Osteoblast (primary cell): ENCODE data around the gene DLX4. TPM values are rescaled to one million over a fixed set of nuclear protein-coding genes. Genes with fewer than 3 reads are reported as not detected.
A peak's percentile ranks its signal among the peaks of the same experiment; 100 is the strongest.

Experiments
- DNase-seq: peaks from one replicate; pipeline ENCODE4 v3.0.0; 2011; ENCODE audit warnings: low spot score, mixed read lengths; ENCODE audit not compliant: insufficient read length; ENCODE audit errors: missing footprints
- H2AFZ ChIP-seq: 2 replicates; pipeline ENCODE4 v1.6.0; 2011; ENCODE audit warnings: mild to moderate bottlenecking, low read length
- H3K27ac ChIP-seq: 2 replicates; pipeline ENCODE4 v1.5.1; 2011; ENCODE audit warnings: mild to moderate bottlenecking, low read depth, low read length, moderate library complexity
- H3K27me3 ChIP-seq: 2 replicates; pipeline ENCODE4 v1.6.0; 2012; ENCODE audit warnings: mild to moderate bottlenecking, control low read depth, inconsistent platforms, low read length, moderate library complexity; ENCODE audit not compliant: insufficient read depth
- H3K36me3 ChIP-seq: 2 replicates; pipeline ENCODE4 v1.5.1; 2011; ENCODE audit warnings: mild to moderate bottlenecking, low read length, control low read depth, moderate library complexity; ENCODE audit not compliant: insufficient read depth
- H3K4me1 ChIP-seq: 2 replicates; pipeline ENCODE4 v1.5.1; 2011; ENCODE audit warnings: mild to moderate bottlenecking, low read length, control low read depth, moderate library complexity; ENCODE audit not compliant: insufficient read depth
- H3K4me2 ChIP-seq: 2 replicates; pipeline ENCODE4 v1.6.0; 2011; ENCODE audit warnings: mild to moderate bottlenecking, low read length; ENCODE audit not compliant: insufficient read depth
- H3K4me3 ChIP-seq: fragments of 200-600 bp; sonication (generic); 3 replicates; pipeline ENCODE4 v1.5.1; 2012; ENCODE audit warnings: mild to moderate bottlenecking, low read length, inconsistent platforms; ENCODE audit not compliant: insufficient read depth
- H3K79me2 ChIP-seq: 2 replicates; pipeline ENCODE4 v1.6.0; 2012; ENCODE audit warnings: mild to moderate bottlenecking, low read length, control low read depth, inconsistent platforms; ENCODE audit not compliant: insufficient read depth
- H3K9me3 ChIP-seq: 2 replicates; pipeline ENCODE4 v1.5.1; 2011; ENCODE audit warnings: low read depth, low read length, control low read depth
- H4K20me1 ChIP-seq: 2 replicates; pipeline ENCODE4 v1.6.0; 2012; ENCODE audit warnings: mild to moderate bottlenecking, low read length, control low read depth; ENCODE audit not compliant: insufficient read depth
- CTCF ChIP-seq: IDR thresholded peaks from 2 replicates; pipeline ENCODE4 v1.5.1; 2011; ENCODE audit warnings: mild to moderate bottlenecking, low read depth, low read length, moderate library complexity; ENCODE audit errors: extremely low read depth
- total RNA-seq: library from RNA; depleted of rRNA; stranded (reverse); fragments of >200 nt; gene quantifications from 2 replicates; pipeline ENCODE4 v1.2.3, GENCODE V29; 2012

The DLX4 gene
- total RNA-seq, 1 donor: under 0.01 TPM

DNA sequence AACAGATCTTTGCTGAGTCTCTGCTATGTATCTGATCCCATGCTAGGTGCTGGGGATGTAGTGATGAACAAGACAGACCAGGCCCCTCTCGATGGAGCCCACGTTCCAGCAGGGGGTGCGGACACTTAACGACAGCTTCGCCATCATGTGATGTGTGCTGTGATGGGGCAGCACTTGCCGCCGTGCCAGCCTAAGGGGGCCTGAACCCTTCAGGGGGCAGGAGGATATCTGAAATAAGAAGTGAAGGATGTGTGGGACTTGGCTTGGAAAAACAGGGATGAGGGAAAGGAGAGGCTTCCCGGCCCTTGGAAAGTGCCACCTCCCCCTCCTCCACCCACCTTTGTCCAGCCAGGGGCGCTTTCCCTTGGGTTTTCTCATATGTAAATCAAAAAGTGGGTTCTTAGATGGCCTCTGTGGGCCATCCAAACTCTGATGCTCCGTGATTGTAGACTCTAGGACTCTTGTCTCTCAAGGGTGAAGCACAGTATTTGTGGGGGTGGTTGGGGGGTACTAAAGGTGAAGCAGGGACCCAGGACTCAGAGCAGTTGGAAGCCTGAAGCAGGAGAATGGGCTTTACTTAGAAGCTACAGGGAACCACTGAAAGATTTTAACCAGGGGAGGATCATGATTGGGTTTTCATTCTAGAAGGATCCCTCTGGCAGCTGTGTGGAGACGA is 30.0 kb downstream of the DLX4 start:
- Histone ChIP-seq H3K9me3 (no peaks in the 10 kb centered on the region), H3K4me2 (peak overlapping the region; percentile 50), H2AFZ (peak overlapping the region; percentile 43), H3K27ac (no peak overlapping the region), H3K4me1 (peaks cover 23% of the 10 kb centered on the region), H3K27me3 (peaks cover 45% of the 10 kb centered on the region), H4K20me1 (peaks cover 6% of the 10 kb centered on the region), H3K79me2 (peaks cover 12% of the 10 kb centered on the region), H3K4me3 (no peak overlapping the region), H3K36me3 (no peaks in the 10 kb centered on the region)
- peak; percentile 21 for DNase-seq
- TF ChIP-seq CTCF: no peak

GRCh38 chr17:50003911-50004310 is 34.9 kb downstream of the DLX4 start:
- H3K9me3 ChIP-seq: no peaks in the 10 kb centered on the region
- peak; percentile 15 for DNase-seq
- H2AFZ ChIP-seq: no peak overlapping the region
- H3K27me3 ChIP-seq: peaks cover 40% of the 10 kb centered on the region
- H3K79me2 ChIP-seq: no peaks in the 10 kb centered on the region
- H3K4me1 ChIP-seq: no peaks in the 10 kb centered on the region
- H3K4me2 ChIP-seq: no peak overlapping the region
- no peak for TF ChIP-seq CTCF
- no peaks in the 10 kb centered on the region for H3K36me3 ChIP-seq
- no peak overlapping the region for H3K27ac ChIP-seq
- no peak overlapping the region for H3K4me3 ChIP-seq
- no peaks in the 10 kb centered on the region for H4K20me1 ChIP-seq

- Histone ChIP-seq H3K4me2 (no peak overlapping the region), H3K9me3 (no peaks in the 10 kb centered on the region), H3K27ac (no peak overlapping the region), H3K79me2 (no peaks in the 10 kb centered on the region), H3K27me3 (no peaks in the 10 kb centered on the region), H3K4me3 (no peak overlapping the region), H4K20me1 (no peaks in the 10 kb centered on the region), H3K4me1 (no peaks in the 10 kb centered on the region), H3K36me3 (no peaks in the 10 kb centered on the region), H2AFZ (no peak overlapping the region)
- no peak for DNase-seq
- no peak for TF ChIP-seq CTCF
Observed at GRCh38 chr17:50009282-50009681, 40.3 kb downstream of the DLX4 start.

DNA sequence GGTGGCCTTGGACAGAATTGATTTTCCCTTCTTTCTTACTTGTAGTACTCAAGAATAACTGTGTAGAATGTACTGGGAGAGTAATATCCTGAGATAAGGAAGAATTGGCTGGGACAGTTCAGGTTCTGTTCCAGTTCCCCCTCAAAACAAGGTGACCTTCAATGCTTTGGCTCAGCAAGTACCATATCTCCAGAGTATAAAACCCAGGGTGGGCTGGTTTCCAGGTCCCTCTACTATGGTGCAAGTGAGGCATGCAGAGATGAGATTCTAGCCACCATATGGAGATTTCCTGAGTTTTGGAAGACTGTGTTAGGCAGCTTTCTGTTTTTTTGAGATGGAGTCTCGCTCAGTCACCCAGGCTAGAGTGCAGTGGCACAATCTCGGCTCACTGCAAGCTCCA is 44.1 kb downstream of the DLX4 start:
- peak; percentile 47 for DNase-seq
- H4K20me1 ChIP-seq: no peaks in the 10 kb centered on the region
- H3K4me1 ChIP-seq: no peaks in the 10 kb centered on the region
- no peaks in the 10 kb centered on the region for H3K9me3 ChIP-seq
- no peak for TF ChIP-seq CTCF
- no peaks in the 10 kb centered on the region for H3K36me3 ChIP-seq
- no peaks in the 10 kb centered on the region for H3K79me2 ChIP-seq
- no peaks in the 10 kb centered on the region for H3K27me3 ChIP-seq
- H3K27ac ChIP-seq: no peak overlapping the region
- H3K4me3 ChIP-seq: no peak overlapping the region
- H2AFZ ChIP-seq: no peak overlapping the region
- no peak overlapping the region for H3K4me2 ChIP-seq
